HG03064 (cell line): Measurements from ENCODE around the gene MLLT3.

Source experiments
- ATAC-seq: cut with Tn5 transposase; IDR thresholded peaks from one replicate; pipeline ENCODE4 v1.9.1; 2021; ENCODE audit warnings: low read depth; ENCODE audit not compliant: unreplicated experiment

The MLLT3 gene

GRCh38 chr9:20395651-20396050 lies 226.6 kb downstream of the MLLT3 start:
- no peak for ATAC-seq

- ATAC-seq, result no peak
Observed at GRCh38 chr9:20394969-20395368, 227.3 kb downstream of the MLLT3 start.

- no peak for ATAC-seq
Observed at GRCh38 chr9:20391208-20391607, 231.1 kb downstream of the MLLT3 start.

- no peak for ATAC-seq
Observed at GRCh38 chr9:20390400-20390799, 231.9 kb downstream of the MLLT3 start.

- ATAC-seq, result no peak
Observed at GRCh38 chr9:20387062-20387461, 235.2 kb downstream of the MLLT3 start.

DNA sequence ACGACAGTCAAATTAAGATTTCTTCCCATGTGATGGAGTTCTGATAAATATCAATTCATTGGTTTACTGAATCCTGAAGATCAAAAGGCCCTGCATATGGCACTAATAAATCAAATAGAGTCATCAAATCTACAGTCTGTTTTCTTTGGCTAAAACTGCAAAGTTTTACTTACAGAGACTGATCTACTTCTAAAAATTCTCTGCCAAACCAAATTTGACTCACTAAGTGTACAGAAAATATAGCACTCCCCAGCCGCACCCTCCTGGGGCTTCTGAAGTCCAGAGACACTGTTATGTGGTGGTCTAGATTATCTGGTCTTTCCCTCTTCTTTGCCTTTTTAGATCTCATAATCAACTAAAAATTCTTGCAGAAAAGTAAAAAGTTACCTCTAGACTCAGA lies 237.7 kb downstream of the MLLT3 start:
- no peak for ATAC-seq

DNA sequence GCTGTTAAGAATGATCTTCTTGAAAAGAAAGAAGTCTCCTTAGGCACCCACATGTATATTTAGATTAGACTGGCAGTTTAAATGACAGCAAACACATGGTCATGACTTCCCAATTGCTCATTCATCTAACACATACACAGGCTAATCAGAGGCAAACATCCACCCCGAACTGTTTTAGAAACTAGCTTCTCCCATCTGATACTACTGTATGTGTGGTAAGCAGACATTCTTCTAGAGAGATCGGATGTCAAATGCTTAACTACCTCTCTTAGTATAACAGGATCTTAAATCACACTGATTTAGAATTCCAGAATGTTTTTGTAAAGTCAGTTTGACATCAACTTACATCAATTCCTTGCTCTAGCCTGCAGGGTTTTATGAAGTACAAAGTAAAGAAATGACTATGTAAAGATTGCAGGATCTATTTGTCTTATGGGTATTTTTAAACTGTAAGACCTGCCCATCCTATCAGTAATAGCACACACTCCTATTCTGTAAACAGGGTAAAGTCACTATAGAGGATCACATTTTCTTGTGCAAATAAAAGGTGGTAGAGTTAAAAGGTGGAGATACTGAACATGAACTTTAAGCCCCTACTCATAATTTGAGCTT lies 239.7 kb downstream of the MLLT3 start:
- peak; percentile 46 for ATAC-seq

- no peak for ATAC-seq
Observed at GRCh38 chr9:20380546-20380945, 241.8 kb downstream of the MLLT3 start.

- ATAC-seq, result no peak
Observed at GRCh38 chr9:20379804-20380225, 242.5 kb downstream of the MLLT3 start.

- no peak for ATAC-seq
Observed at GRCh38 chr9:20378851-20379250, 243.4 kb downstream of the MLLT3 start.

DNA sequence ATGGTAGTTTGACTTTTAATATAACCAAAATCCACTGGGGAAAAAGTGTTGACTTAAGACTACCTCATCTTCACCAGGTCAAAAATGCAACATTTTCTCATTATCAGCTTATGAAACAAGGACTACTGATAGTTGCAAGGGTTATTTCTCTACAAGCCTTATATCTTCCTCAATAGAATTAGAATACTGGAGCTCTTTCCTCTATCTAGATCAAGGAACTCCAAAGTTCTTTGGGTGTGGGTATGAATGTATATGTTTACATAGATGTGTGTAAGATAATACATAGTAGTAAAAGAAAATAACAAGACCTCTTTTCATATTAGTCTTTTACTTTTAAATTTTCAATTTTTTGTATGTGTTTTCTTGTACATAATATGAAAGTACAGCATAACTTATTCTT lies 244.5 kb downstream of the MLLT3 start:
- no peak for ATAC-seq

DNA sequence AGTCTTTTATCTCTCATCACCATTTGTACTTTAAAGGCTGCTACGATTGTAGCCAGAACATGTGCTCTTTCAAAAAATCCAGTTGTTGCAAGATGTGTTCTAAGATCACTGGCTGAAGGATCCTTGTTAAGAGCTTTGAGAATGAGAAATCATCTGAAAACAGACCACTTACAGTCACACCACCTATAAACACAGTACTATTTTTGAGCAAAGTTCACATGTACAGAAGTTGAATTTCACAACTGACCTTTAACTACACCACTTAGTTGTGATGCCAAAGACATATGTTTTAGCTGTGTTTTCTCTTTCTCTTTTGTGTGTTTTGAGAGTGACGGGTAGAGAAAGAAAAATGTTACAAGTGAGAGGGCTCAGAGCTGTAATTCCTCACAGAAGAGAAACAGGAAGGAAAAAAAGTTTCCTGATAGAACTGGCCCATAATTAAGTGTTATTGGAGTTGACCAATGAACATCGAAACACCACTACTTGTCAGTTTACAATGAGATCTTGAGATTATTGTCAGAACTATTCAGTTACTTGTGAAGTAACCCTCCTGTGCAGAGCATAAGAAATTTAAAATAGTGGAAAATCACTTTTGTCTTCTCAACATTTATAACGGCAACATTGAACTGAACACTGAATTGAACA lies 245.4 kb downstream of the MLLT3 start:
- ATAC-seq, result peak; percentile 51

- no peak for ATAC-seq
Observed at GRCh38 chr9:20376042-20376441, 246.3 kb downstream of the MLLT3 start.

GRCh38 chr9:20373263-20373662 lies 249.0 kb downstream of the MLLT3 start:
- no peak for ATAC-seq

GRCh38 chr9:20369391-20369790 lies 252.9 kb downstream of the MLLT3 start:
- ATAC-seq, result no peak

DNA sequence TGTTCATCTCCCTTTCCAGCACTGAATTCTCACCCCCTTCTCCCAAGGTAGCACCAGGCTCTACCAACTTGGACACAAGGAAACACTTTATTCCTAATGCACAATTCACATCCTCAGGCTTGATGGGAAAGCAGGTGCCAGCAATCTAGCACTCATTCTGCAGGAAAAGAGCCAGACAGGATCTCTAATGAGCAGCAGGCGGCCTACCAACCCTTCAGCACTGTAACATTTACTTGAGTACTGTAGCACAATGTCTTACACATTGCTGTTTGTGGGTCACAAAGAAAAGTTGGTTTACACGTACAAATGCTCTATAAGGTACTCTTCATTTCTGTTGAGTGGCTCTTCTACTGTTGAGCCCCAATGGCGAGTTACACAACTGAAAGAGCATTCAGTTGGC lies 254.4 kb downstream of the MLLT3 start:
- no peak for ATAC-seq

GRCh38 chr9:20364959-20365358 lies 257.3 kb downstream of the MLLT3 start:
- no peak for ATAC-seq

DNA sequence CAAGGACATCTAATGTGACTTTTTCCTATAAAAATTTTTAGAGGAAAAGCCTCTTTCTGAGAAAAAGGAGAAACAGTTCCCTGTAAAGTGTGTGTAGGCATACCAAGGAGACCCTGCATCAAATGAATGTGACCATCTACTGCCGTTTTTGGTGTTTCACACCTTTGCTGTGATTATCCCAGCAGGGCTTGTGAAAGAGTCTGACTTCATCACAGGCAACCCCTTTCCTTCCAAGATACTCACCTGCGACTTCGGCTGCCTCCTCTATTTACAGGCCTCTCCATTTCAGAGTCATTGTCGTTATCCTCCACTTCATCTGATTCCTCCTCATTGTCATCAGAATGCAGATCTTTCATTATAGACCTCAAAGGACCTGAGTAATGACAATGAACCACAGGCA lies 259.1 kb downstream of the MLLT3 start:
- no peak for ATAC-seq

DNA sequence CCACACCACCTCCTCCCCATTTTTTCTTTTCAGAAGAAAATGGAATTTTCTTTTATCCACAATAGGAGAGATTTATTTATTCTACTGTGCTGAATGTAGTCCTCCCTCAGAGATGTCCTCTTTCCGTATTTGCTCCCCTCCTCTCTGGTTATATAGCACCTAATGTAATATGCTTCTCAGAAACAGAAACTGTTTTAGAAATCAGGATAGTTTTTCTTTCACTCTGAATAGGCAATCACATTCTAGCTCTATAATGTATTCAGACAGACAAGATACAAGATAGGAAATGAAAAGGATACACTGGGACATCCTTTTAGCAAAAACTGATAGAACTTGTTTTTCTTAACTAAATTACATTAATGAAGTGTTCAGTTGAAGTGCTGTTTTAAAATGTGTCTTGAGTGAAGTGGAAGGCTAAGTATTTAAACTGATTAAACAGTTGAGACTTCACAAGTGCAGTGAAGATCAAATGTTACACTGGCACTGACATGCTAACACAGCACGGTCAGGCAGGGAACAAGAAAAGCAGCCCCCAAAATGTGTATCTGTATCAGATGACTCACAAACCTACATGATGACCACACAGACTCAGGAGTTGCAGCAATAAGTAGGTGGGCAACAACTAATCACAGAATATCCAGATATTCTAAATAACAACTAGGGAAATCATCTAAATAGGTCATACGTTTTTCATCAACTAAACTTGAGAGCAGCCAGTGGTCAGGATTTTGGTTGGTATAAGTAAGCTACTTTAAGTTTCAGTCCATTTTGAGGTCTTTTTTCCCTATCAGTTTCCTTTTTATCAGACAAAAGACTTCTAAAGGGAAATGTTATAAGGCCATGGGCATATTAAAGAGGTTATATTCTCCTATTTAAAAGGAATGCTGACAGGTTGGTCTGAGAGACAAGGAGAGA lies 260.4 kb downstream of the MLLT3 start:
- no peak for ATAC-seq

- ATAC-seq, result no peak
Observed at GRCh38 chr9:20361229-20361628, 261.1 kb downstream of the MLLT3 start.

- ATAC-seq, result no peak
Observed at GRCh38 chr9:20358207-20358606, 264.1 kb downstream of the MLLT3 start.

- no peak for ATAC-seq
Observed at GRCh38 chr9:20357037-20357432, 265.3 kb downstream of the MLLT3 start.
